ENCODE results near the gene NSG2.

- TF ChIP-seq CTCF (IDR thresholded peaks at IDR 0.05; ENCODE audit: low read depth, low read length) (no peak), POLR2A (IDR thresholded peaks at IDR 0.05; ENCODE audit: extremely low read depth, insufficient read length) (no peak)
Measured at GRCh38 chr5:174052636-174053035, 7.1 kb downstream of the NSG2 start.
